Esophagus squamous epithelium (tissue), 5 donors: ENCODE results near the gene KERA. TPM values are rescaled to one million over a fixed set of nuclear protein-coding genes. Genes with fewer than 3 reads are reported as not detected.

Experiments
- DNase-seq: peaks from one replicate; lab custom pipeline; 2025; lab: John Stamatoyannopoulos, UW
- H3K27ac ChIP-seq, 4 donors: fragments of 200-600 bp; sonication (generic); one replicate each; pipeline ENCODE4 v1.5.1; 2016 to 2019; ENCODE audit warnings: mild to moderate bottlenecking in 1 of 4
- H3K27me3 ChIP-seq, 4 donors: fragments of 200-600 bp; sonication (generic); 1 replicate in 3 of 4; 2 replicates in 1 of 4; pipeline versions ENCODE4 v1.5.1 to v1.6.0; 2017 to 2021; ENCODE audit warnings: antibody characterized with exemption in 1 of 4
- H3K36me3 ChIP-seq, 3 donors: fragments of 200-600 bp; sonication (generic); one replicate each; pipeline ENCODE4 v1.5.1; 2016 to 2019
- H3K4me1 ChIP-seq, 3 donors: fragments of 200-600 bp; sonication (generic); one replicate each; pipeline ENCODE4 v1.5.1; 2017 to 2019
- H3K4me3 ChIP-seq, 4 donors: fragments of 200-600 bp; sonication (generic); 1 replicate in 3 of 4; 2 replicates in 1 of 4; pipeline ENCODE4 v1.5.1; 2016 to 2019; ENCODE audit warnings: mild to moderate bottlenecking in 2 of 4, moderate library complexity in 1 of 4
- H3K9me3 ChIP-seq, 3 donors: fragments of 200-600 bp; sonication (generic); one replicate each; pipeline ENCODE4 v1.5.1; 2016 to 2019
- CTCF ChIP-seq, 6 experiments: fragments of 450-650 bp in 4 of 6; fragments of 200-600 bp in 2 of 6; sonication (generic) in 2 of 6; IDR thresholded peaks; one replicate each; pipeline ENCODE4 v1.5.1; 2016 to 2019; ENCODE audit warnings: antibody characterized with exemption in 6 of 6, mild to moderate bottlenecking in 4 of 6, moderate library complexity in 4 of 6
- POLR2A ChIP-seq, 4 donors: fragments of 450-650 bp; IDR thresholded peaks; one replicate each; pipeline ENCODE4 v1.6.1; 2017; ENCODE audit warnings: antibody characterized with exemption in 4 of 4, mild to moderate bottlenecking in 4 of 4, moderate library complexity in 3 of 4
- WGBS, 2 donors: methylation state at CpG; one replicate each; pipeline ENCODE4 v1.1.5; 2018; 5-methylcytosine and 5-hydroxymethylcytosine counted together
- intact Hi-C: fragments of 100-400 bp; cut with DNase I; formaldehyde crosslinking; loops from one replicate; pipeline ENCODE4 v1.15.0; 2022
- total RNA-seq, 4 donors: library from RNA; depleted of rRNA; stranded (reverse); fragments of >200 nt; gene quantifications; one replicate each; pipeline ENCODE4 v1.1.0, GENCODE V29; 2016
- donor health status: DM: yes; HTN: yes; CAD: no.

Gene KERA
- total RNA-seq, 4 donors from 2014 or later: not detected

- Histone ChIP-seq H3K27ac (no peak overlapping the region), H3K27me3 (no peaks in the 10 kb centered on the region), H3K9me3 (no peaks in the 10 kb centered on the region), H3K4me3 (no peak overlapping the region), H3K36me3 (no peaks in the 10 kb centered on the region), H3K4me1 (no peaks in the 10 kb centered on the region)
- DNase-seq: no peak
- 78 to 80% methylated on average over 3 of the region's 3 CpGs for WGBS, 2 donors
- intact Hi-C loops: no loop called here
- TF ChIP-seq POLR2A (IDR thresholded peaks at IDR 0.05) (no peak), CTCF (IDR thresholded peaks at IDR 0.05) (no peak)
These were observed 7.6 kb upstream of the KERA start for GRCh38 chr12:91065396-91065795.

GRCh38 chr12:91064640-91065039 is 6.8 kb upstream of the KERA start:
- Histone ChIP-seq H3K4me1 (no peaks in the 10 kb centered on the region), H3K36me3 (no peaks in the 10 kb centered on the region), H3K4me3 (no peak overlapping the region), H3K27ac (no peak overlapping the region), H3K27me3 (no peaks in the 10 kb centered on the region), H3K9me3 (no peaks in the 10 kb centered on the region)
- TF ChIP-seq CTCF (IDR thresholded peaks at IDR 0.05): no peak
- TF ChIP-seq POLR2A (IDR thresholded peaks at IDR 0.05): no peak
- intact Hi-C loops: no loop called here
- DNase-seq: no peak
- WGBS, 2 donors: 77 to 83% methylated on average over 3 of the region's 3 CpGs

DNA sequence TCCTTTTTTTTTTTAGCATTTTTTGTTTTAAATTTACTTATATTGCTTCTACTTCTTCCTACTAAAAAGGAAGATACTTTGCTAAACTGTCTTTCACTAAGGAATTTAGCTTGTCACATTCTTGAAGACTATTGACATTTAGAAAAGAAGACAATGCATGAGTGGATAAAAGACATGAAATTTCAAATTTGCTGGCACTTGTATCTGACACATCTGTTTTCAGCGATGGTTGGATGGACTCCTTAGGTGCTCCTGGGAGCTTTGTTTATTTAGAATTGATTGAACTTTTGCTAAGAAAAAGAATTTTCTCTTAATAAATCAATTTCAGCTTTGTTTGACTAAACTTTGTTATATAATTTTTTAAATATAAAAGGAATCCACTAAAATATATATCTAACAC is 3.3 kb upstream of the KERA start:
- 53 to 81% methylated on average over 1 of the region's 1 CpG for WGBS, 2 donors
- H3K27me3 ChIP-seq: no peaks in the 10 kb centered on the region
- H3K4me1 ChIP-seq: no peaks in the 10 kb centered on the region
- no peak overlapping the region for H3K4me3 ChIP-seq
- no peaks in the 10 kb centered on the region for H3K9me3 ChIP-seq
- no peak overlapping the region for H3K27ac ChIP-seq
- TF ChIP-seq POLR2A (IDR thresholded peaks at IDR 0.05) (no peak), CTCF (IDR thresholded peaks at IDR 0.05) (no peak)
- intact Hi-C loops: no loop called here
- H3K36me3 ChIP-seq: no peaks in the 10 kb centered on the region
- no peak for DNase-seq

GRCh38 chr12:91059211-91059610 is 1.4 kb upstream of the KERA start:
- H3K36me3 ChIP-seq: no peaks in the 10 kb centered on the region
- no peaks in the 10 kb centered on the region for H3K4me1 ChIP-seq
- intact Hi-C loops: no loop called here
- DNase-seq: no peak
- H3K27me3 ChIP-seq: no peaks in the 10 kb centered on the region
- no peak overlapping the region for H3K27ac ChIP-seq
- no peaks in the 10 kb centered on the region for H3K9me3 ChIP-seq
- H3K4me3 ChIP-seq: no peak overlapping the region
- TF ChIP-seq POLR2A (IDR thresholded peaks at IDR 0.05) (no peak), CTCF (IDR thresholded peaks at IDR 0.05) (no peak)

DNA sequence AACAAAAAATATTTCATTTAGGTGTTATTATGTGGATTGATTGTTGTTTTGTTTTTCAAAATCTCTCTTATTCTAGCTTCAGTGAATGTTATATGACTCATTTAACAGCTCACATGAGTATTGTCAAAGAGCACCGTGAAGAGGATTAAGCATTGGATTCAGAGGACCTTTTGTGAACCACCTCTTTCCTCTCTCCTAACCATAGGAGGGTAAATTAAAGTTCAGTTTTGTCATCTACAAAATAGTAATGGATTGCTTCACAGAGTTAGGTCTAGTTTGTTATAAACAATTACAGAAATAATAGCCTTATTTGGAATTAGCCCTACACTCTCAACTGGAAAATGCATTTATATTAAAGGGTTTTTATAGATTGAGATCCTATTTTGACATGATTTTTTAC is 962 bp upstream of the KERA start:
- Histone ChIP-seq H3K36me3 (no peaks in the 10 kb centered on the region), H3K9me3 (no peaks in the 10 kb centered on the region), H3K4me3 (no peak overlapping the region), H3K27me3 (no peaks in the 10 kb centered on the region), H3K27ac (no peak overlapping the region), H3K4me1 (no peaks in the 10 kb centered on the region)
- TF ChIP-seq POLR2A (IDR thresholded peaks at IDR 0.05) (no peak), CTCF (IDR thresholded peaks at IDR 0.05) (no peak)
- no peak for DNase-seq
- intact Hi-C loops: no loop called here
- WGBS, 2 donors: 19 to 31% methylated on average over 1 of the region's 1 CpG
